NOMO-1 treated with DMSO at 0.1 percent for 48 hours (cell line): Measurements from ENCODE around the gene OR51G2.

ENCODE experiments used
- DNase-seq: peaks from one replicate; lab custom pipeline; 2025; ENCODE audit not compliant: unreplicated experiment; lab: John Stamatoyannopoulos, UW

The OR51G2 gene

DNA sequence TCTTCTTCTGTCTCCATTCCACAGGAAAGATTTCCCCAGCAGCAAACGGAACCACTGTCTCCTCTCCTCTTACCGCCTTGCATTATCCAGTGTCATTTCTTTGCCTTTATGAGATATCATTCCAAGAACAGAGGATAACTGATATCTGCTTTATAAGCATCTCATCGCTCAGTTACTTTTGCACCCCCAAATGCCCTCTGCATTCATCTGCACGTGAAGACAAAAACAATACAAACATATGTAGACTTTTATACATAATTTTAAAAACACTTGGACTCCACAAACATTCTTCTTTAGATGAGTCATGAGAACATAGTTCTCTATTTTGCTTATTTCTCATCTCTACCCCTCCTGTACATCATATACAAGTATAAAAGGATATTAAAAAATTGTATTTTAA is 38.0 kb downstream of the OR51G2 start:
- no peak for DNase-seq

DNA sequence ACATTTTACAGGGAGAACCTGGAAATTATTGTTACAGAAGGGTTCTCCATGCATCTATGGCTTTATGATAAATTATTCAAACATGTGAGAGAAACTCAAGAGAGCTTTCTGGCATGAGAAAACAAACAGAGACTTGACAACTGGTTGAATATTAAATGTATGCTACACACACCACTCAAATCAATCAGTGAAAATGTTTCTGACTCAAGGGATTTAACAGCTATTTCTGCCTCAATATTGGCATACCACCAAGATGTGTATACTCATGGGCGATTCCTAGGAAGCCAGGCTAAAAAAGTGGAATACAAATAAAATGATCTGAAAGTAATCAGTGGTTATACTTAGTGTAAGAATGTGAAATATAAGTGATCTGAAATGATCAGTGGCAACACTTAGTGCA is 53.3 kb downstream of the OR51G2 start:
- DNase-seq, result no peak

GRCh38 chr11:4863876-4864275 is 55.3 kb downstream of the OR51G2 start:
- DNase-seq, result no peak
